Keratinocyte (primary cell): ENCODE results near the gene PRDM10.

ENCODE experiments used
- EZH2 ChIP-seq: IDR thresholded peaks from one replicate; pipeline ENCODE4 v1.6.1; 2012; ENCODE audit warnings: inconsistent platforms, mild to moderate bottlenecking, low read length, moderate library complexity
- TF ChIP-seq, protein P1 (sequence below), 3 experiments: IDR thresholded peaks in 1 of 3; conservative IDR thresholded peaks in 1 of 3; optimal IDR thresholded peaks in 1 of 3; 2 replicates in 2 of 3; 3 replicates in 1 of 3; pipeline versions ENCODE3 to v1.5.1; 2011; ENCODE audit warnings: low read length in 3 of 3, mild to moderate bottlenecking in 3 of 3, moderate library complexity in 2 of 3, control low read depth in 1 of 3, inconsistent platforms in 1 of 3; ENCODE audit not compliant: insufficient read depth in 2 of 3; ENCODE audit errors: extremely low read depth in 1 of 3

- TF ChIP-seq, protein P1, sequence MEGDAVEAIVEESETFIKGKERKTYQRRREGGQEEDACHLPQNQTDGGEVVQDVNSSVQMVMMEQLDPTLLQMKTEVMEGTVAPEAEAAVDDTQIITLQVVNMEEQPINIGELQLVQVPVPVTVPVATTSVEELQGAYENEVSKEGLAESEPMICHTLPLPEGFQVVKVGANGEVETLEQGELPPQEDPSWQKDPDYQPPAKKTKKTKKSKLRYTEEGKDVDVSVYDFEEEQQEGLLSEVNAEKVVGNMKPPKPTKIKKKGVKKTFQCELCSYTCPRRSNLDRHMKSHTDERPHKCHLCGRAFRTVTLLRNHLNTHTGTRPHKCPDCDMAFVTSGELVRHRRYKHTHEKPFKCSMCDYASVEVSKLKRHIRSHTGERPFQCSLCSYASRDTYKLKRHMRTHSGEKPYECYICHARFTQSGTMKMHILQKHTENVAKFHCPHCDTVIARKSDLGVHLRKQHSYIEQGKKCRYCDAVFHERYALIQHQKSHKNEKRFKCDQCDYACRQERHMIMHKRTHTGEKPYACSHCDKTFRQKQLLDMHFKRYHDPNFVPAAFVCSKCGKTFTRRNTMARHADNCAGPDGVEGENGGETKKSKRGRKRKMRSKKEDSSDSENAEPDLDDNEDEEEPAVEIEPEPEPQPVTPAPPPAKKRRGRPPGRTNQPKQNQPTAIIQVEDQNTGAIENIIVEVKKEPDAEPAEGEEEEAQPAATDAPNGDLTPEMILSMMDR (optimal IDR thresholded peaks at IDR 0.05 in 1 of 3, IDR thresholded peaks at IDR 0.05 in 1 of 3, conservative IDR thresholded peaks at IDR 0.05 in 1 of 3; ENCODE audit: extremely low read depth in 1 of 3, insufficient read depth in 2 of 3, low read length in 3 of 3) = no peak
- TF ChIP-seq EZH2 = no peak
Observed at GRCh38 chr11:130025371-130025770, 22.7 kb upstream of the PRDM10 start.
